HG03432 (cell line): ENCODE measurements around the gene DOCK1.
"Not testable (repeated sequence)": the region's sequence is repeated elsewhere in the genome, so short reads cannot be mapped to it uniquely, and the experiment has no call there.

Source experiments
- ATAC-seq: cut with Tn5 transposase; IDR thresholded peaks from one replicate; pipeline ENCODE4 v1.9.1; 2021; ENCODE audit warnings: mild to moderate bottlenecking, moderate library complexity; ENCODE audit not compliant: unreplicated experiment

DOCK1 gene

DNA sequence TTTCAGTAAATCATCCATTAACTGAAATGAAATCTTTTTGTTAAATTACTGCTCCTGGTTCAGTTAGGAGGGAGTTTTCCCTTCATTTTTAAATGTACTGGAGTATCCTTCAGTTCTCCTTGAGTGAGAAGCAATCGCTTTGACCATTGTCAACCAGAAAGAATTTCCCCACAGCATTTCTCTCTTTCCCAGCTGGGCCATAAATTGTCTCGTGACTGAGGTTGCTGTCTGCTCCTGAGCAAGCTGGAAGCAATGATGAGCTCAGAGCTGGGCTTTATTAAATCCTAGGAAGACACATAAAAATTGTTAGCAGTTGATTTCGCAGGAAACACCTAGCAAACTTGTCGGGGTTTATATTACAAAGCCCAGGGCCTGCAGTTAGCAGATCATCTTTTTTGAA is 393.2 kb downstream of the DOCK1 start:
- ATAC-seq: no peak

GRCh38 chr10:127299192-127299591 is 394.0 kb downstream of the DOCK1 start:
- not testable (repeated sequence) for ATAC-seq

DNA sequence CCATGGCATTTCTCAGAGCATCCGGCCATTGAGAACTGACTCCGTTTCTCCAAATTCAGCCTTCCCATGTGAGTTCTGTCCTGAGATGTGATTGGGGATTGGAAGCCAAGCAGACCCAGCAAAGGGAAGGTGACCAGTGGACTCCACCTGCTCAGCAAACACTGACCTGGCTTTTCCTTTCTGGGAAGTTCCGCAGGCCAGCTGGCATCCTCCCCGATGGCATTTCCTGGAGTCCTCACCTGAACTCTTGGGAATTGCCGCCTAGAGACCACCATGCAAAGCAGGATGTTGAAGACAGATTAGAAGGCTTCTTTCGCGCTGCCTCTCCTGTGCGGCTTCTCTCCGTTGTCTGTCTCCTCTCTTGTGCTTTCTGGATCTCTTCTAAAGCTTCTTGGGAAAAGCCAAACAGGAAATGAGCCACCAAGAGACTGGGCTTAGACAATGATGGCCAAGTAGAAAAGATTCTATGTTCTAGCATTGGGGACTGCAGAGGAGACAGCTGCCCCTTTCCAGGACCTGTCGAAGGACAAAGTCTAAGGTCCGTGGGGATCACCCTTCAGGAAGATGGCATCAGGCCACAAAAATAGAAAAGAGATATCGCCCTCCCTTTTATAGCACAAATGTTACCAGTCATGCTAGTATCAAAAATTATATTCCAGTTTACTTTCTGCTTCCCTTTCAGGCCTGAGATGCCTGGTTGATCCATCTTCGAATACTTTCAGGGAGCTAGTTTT is 394.9 kb downstream of the DOCK1 start:
- ATAC-seq: no peak

DNA sequence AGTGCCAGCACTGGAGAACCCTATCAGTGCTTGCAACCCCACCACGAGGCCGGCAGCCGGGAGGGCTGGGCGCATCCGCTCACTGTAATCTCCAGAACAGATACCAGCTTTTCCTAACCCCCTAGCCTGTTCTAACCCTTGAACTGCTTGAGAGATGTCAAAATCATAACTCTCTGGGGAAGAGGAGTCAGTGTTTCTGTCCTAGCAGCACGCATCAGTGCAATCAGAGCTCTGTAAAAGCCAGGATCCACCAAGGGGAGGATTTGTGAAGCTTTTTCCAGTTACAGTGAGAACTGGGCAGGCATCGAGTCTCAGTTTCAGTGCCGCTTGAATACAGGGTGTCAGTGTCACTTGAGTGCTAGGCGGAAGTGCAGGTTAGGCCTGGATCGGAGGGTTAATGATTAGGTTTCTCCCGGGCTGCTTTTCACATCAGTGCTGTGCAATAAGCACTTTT is 395.7 kb downstream of the DOCK1 start:
- ATAC-seq: no peak

DNA sequence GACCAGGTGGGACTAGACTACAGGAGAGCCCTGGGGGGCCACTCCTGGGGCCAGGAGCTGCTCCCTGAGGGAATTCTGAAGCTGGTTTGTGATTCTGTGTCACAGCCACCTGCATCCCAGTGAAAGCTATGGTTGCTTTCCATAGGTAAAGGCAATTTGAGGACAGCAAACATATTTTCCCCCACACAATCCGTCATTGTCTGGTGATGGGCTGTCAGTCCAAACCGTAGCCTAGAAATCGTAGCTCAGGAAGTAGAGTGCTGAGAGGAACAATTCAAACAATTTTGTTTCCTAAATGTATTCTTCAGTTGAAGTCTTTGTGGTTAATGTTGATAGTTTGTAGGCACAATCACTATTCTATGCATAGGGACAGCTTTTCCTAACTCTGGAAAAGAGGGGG is 397.1 kb downstream of the DOCK1 start:
- no peak for ATAC-seq

DNA sequence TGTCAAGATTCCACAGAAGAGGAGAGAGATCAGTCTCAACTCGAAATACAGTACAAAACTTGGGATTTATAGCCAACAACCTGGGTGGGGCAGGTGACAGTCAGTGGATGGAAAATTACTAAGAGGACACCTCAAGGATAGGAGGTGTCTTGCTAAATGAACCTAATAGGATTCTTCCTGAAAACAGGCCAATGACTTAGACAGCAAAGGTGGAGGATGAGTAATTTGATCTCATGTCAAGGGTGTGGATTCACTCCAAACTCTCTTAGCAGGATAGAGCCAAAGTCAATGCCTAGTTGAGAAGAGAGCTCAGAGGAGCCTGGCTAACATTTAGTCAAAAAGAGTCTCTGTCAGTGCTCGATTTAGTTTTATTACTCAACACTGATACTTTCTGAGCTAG is 397.9 kb downstream of the DOCK1 start:
- ATAC-seq: no peak

DNA sequence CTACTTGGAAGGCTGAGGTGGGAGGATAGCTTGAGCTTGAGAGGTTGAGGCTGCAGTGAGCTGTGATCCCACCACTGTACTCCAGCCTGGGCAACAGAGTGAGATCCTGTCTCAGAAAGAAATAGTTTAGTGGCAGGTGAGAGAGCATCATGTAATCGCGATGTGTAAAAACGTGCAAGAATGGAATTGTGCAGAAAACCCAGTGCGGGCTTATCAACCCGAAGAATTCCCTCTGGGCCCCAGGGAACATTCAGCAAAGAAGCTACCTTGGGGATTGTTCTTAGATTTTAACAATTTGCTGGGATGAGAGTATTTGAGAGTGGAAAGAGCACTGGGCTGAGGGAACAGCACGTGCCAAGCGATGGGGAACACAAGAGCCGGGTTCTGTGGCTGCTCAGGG is 398.5 kb downstream of the DOCK1 start:
- ATAC-seq: no peak

- ATAC-seq: no peak
These were observed 401.3 kb downstream of the DOCK1 start for GRCh38 chr10:127306479-127306878.

- no peak for ATAC-seq
These were observed 402.1 kb downstream of the DOCK1 start for GRCh38 chr10:127307338-127307737.

GRCh38 chr10:127308031-127308430 is 402.8 kb downstream of the DOCK1 start:
- ATAC-seq: no peak

GRCh38 chr10:127309619-127310018 is 404.4 kb downstream of the DOCK1 start:
- not testable (repeated sequence) for ATAC-seq

GRCh38 chr10:127310430-127310829 is 405.2 kb downstream of the DOCK1 start:
- no peak for ATAC-seq

DNA sequence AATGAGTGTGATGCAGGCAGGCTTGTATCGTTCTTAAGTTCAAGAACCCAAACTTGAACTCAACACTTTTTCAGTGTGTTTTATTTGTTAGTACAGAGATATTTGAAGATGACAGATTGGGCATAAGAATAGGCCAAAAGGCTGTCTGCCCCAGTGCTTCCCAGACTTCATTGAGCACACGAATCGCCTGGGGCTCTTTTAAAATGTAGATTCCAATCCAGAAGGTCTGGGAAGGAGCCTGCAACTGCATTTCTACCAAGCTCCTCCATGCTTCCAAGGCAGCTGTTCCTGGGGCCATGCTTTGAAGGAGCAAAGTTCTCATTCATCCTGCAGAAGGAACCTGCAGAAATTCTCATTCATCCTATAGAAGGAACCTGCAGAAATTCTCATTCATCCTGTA is 405.7 kb downstream of the DOCK1 start:
- ATAC-seq: no peak

GRCh38 chr10:127313996-127314700 is 408.9 kb downstream of the DOCK1 start:
- no peak for ATAC-seq

DNA sequence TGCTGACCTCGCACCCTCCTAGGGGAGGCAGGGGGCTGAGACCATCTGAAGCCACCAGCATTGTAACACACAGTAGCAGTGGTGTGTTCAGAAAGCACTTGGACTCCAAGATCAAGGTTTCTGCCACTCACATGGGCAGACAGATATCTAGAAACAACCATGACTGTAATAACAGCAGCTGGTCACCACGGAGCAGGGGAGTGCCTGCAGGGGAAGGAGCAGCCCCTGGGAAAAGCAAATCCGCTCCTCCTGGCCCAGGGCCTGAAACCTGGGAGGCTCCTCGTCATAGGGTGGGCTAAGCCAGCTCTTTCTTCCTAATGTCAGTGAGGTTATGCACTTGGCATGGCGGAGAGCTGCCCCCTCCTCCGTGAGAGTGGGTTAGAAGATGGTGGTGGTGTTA is 409.6 kb downstream of the DOCK1 start:
- ATAC-seq: no peak

- ATAC-seq: no peak
These were observed 410.7 kb downstream of the DOCK1 start for GRCh38 chr10:127315888-127316287.

DNA sequence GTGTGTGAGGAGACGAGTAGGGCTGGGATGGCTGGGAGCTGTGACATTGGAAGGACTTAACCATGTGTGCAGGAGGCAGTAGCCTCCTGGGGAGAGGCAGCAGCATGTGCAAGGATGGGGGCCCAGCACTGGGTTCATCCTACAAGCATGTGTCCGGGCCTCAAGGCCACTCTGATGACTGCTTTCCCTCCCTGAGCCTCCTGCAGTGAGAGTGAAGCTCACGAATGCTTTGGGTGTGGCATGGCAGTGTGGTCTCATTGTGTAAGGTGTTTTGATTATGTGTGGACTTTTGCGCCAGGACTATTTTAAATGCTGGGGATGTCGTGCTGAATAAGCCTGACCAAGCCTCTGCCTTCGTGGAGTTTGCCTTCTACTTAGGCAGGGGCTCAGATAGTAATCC is 413.2 kb downstream of the DOCK1 start:
- ATAC-seq: no peak

DNA sequence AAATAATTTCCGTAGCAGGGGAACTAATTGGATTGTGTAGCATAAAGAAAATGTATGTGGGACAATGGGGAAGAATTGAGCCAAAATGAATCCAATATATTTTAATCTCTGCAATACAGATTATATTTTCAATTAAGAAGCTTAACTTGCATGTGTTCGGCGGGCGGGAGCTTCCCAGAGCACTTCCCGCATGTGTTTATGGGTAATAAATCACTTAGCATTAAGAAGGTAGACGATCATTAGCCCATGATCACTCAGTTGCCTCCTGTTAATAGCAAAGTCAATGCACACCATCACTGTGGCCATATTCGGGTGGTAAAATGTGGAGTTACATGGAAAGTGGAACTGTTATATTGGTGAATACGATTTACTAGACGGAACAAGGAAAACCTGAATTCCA is 414.0 kb downstream of the DOCK1 start:
- no peak for ATAC-seq

- no peak for ATAC-seq
These were observed 414.5 kb downstream of the DOCK1 start for GRCh38 chr10:127319691-127320090.

DNA sequence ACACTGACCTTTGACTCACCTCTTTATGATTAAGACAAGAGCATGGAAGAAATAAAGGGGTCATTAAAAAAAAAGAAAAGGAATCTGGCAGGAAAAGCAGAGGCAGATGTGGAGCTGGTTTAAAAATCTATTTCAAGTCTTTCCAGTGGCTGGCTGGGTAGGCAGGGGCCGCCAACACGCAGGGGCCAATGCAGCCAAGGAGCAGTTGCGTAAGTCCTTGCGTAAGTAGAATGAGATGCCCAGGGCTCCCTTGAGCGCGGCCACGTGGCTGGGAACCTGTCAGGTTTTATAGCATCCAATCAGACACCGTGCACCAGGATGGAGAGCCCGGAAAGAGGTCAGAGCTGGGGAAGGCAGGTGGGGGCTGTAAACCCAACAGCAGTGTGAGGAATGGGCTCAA is 414.9 kb downstream of the DOCK1 start:
- ATAC-seq: no peak

DNA sequence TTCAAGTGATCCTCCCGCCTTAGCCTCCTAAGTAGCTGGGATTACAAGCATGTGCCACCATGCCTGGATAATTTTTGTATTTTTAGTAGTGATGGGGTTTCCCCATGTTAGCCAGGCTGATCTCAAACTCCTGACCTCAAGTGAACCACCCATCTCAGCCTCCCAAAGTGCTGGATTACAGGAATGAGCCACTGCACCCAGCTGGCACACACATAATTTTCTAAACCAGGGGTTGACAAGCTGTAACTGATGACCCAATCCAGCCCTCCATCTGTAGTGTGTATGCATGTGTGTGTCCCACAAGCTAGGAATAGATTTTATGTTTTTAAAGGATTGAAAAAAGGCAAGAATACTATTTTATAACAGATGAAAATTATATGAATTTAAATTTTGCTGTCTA is 417.1 kb downstream of the DOCK1 start:
- ATAC-seq: no peak

GRCh38 chr10:127325506-127325905 is 420.3 kb downstream of the DOCK1 start:
- no peak for ATAC-seq

- no peak for ATAC-seq
These were observed 421.7 kb downstream of the DOCK1 start for GRCh38 chr10:127326883-127327282.
